Measurements from ENCODE around the gene GMIP.

- TF ChIP-seq CTCF (IDR thresholded peaks at IDR 0.05): no peak
- TF ChIP-seq POLR2A (IDR thresholded peaks at IDR 0.05; ENCODE audit: low read depth): no peak
- no peak for TF ChIP-seq POLR2AphosphoS5 (IDR thresholded peaks at IDR 0.05)
These were observed 5.8 kb downstream of the GMIP start for GRCh38 chr19:19637523-19638251.

All from esophagus muscularis mucosa (tissue), 3 donors.